ENCODE measurements around the gene GLIS1.

GLIS1 gene

DNA sequence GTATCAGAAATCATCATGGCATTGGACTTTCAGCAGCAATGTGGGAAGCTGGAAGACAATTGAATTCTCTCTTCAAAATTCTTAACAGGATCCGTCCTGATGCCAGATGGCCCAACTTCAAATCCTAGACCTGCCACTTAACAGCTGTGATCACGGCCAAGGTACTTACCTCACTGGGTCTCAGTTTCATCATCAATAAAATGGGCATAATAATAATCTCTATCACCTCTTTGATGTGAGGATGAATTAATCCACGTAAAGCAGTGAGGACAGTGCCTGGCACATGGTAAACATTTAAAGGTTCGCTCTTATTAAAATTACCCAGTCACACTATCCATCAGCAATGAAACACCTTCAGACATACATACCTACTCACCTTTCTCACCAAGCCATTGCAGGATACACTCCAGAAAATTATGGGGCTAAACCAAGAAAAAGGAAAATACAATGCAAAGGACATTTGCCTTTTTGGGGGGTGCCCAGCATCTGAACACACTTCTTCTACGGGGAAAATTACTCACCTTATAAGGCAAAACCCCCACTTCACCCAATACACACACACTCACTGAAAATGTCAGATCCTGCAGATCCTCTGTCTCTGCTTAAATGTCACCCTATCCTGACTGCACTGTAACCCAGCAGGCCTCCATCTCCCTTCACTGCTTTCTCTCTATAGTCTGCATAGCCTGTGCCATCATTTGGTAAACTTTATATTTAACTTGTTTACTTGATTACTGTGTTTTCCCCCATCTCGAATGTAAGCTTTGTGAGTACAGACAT is 21.7 kb downstream of the GLIS1 start:
- no peak for DNase-seq

DNA sequence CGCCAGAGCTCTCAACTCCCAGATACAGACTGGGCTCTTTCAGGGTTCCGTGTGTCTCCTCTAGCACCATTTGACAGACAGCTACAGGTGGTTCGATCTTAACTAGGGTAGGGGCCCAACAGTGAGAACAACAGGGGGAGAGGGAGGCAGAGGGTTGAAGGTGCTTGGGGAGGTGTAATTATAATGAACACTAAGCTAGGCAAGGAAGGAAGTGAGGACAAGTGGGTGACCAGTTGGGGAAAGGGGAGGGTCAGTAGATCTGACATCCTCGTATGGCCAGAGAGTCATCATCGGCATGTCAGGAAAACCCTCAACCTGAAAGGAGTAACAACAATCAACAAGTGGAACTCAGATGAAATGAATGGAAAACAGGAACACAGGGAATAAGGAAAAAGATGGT is 22.8 kb downstream of the GLIS1 start:
- no peak for DNase-seq

GRCh38 chr1:53715478-53715877 is 23.5 kb downstream of the GLIS1 start:
- DNase-seq = no peak

DNA sequence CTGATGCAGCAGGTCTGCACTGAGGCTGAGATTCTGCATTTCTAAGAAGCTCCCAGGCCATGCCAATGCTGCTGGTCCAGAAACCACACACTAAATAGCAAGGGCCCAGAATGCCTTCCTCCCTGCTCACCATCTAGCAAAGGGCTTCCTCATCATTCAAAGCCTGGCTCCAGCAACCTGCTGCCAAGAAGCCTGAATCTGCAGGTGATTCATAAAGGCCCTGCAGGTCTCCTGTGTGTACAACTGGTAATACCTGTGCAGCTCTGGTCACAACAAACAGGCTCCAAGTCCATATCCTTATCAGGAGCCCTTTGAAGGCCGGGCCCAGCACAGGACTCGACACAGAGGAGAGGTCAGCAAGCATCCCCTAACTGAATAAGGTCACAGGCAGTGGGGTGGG is 26.7 kb downstream of the GLIS1 start:
- no peak for DNase-seq

DNA sequence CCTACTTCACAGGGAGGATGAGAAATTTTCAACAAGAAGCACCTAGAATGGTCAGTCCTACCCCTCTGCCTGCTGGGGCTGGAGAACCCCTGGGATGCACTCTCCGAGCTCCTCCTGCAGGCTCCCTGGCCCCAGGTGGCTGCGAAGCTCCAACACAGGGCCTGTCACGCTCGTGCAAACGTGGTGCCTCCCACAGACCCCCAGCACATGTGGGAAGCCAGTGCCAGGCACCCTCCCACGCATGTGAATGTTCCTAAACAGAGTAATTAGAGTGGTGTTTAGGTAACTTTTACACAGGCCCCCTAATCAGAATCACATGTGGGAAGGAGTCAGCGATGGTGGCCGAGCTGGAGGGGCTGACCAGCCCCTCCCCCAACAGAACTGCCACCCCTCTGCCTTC is 28.4 kb downstream of the GLIS1 start:
- DNase-seq = no peak

DNA sequence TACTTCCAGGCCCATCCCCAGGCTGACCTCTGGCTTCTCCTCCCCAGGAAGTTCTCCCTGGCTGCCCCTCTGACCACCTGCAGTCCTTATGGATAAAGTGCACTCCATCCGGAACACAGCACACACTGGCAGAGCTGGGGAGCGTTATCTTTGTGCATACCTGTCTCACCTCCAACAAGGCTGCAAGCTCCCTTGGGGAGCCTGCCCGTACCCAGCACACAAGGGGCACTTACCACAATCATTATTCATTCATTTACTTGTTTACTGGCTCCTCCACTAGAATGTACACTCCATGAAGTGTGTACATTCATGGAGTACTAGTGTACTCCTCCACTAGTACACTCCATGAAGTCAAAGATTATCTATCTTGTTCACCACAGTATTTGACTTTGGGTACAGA is 30.3 kb downstream of the GLIS1 start:
- DNase-seq = no peak

DNA sequence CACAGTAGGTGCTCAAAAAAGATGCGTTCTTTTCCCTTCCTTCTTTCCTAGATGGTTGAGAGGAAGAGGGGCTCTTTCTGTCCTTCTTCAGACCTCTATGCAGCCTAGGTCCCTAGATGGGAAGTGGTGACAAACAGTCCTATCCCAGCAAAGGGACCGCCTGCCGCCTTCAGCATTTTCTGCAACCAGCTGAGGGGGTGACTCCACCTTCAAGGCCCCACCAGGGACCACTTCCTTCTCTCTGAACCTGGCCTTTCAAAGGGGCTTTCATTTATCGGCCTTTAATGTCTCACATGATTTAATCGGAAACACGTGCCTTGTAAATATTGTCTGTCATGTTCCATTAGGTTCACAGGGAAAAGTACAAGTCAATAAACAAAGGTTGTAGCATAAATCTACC is 32.6 kb downstream of the GLIS1 start:
- no peak for DNase-seq

DNA sequence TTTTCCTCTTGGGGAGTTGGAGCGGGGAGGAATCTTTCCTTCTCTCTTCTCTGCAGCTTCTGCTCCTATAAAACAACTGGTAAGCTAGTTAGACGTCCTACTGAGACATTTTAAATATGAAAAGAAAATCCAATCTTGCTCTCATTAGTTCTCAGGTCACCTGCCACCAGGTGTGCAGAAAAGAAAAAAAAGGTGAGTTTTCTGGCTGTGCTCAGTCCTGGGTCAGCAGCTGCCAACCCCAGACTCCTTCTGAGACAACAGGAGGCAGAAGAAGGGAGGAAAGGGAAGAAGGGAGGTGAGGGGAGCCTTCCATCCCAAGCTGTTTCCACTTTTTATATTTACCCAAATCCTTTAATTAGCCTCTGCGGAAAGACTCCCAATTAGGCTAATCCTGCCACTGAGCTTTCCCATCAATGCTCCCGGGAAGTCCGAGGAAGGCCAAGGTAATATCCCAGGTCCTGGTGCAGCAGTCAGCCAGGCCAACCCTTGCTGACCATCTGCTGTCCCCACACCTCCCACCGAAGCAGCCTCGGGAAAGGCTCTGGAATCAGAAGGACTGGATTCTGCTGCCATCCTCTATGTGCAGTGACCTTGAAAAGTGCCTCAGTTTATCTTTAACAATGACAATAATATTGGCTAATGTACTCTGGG is 33.4 kb downstream of the GLIS1 start:
- peak in 1 of 2 experiments; percentile 25 for DNase-seq

DNA sequence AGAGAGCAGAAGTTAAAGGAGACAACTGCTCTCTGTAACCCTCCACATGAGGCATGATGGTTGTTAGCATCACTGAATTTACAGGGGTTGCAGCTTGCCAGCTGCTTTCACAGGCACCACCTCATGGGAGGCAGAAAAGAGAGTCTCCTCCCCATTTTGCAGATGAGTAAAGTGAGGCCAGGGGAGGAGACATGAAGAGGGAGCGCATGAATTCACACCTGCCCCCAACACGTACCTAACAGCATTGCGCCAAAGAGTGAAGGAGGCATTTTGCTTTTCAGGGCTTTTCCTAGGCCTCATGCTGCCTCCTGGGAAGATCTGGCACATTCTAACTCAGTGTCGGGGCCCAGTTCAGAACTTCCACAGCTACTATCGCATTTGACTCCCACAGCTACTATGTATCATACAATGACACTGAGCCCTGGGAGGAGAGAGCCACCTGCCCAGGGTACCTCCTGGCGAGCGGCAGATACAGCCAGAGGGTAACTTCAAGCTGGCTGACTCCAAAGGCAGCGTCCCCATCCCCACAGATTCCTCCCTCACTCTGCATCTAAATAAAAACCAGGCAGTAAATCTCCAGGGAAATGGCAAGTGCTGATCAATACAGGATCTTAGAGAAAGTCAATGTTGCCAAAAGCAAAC is 34.0 kb downstream of the GLIS1 start:
- no peak for DNase-seq

- no peak for DNase-seq
These were observed 34.7 kb downstream of the GLIS1 start for GRCh38 chr1:53704304-53704703.

GRCh38 chr1:53703174-53703573 is 35.8 kb downstream of the GLIS1 start:
- DNase-seq = no peak

DNA sequence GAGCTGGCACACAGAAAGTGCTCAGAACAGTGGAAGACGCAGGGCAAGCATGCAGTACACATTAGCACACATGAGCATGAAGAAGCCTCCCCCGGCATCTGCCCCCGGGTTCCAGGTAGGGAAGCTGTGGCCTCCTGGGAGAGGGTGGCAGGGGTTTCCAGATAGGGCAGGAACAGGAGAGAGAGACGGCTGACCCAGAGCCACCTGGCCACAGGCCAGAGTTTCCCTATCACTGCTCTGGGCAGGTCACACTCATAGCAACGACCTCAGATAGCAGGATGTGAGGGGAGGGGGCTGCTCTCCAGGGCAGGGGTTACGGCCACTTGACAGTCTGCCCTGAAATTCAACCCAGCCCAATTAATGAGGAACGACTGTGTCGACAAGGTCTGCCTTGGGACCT is 36.6 kb downstream of the GLIS1 start:
- no peak for DNase-seq

DNA sequence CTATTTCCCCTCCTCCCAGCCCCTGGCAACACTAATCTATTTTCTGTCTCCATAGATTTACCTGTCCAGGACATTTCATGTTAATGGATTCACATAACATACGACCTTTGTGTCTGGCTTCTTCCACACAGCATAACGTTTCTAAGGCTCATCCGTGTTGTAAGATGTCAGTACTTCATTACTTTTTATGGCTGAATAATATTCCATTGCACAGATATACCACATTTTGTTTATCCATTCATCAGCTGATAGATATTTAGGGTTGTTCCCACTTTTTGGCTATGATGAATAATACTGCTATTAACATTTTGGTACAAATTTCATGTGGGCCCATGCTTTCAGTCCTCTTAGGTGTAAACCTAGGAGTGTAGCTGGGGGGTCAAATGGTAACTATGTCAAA is 38.2 kb downstream of the GLIS1 start:
- no peak for DNase-seq

GRCh38 chr1:53699981-53700380 is 39.0 kb downstream of the GLIS1 start:
- DNase-seq = no peak

- DNase-seq = peak; percentile 20 to 51
These were observed 40.5 kb downstream of the GLIS1 start for GRCh38 chr1:53698384-53698980.

GRCh38 chr1:53697721-53698383 is 41.1 kb downstream of the GLIS1 start:
- DNase-seq = peak in 1 of 2 experiments; percentile 42

DNA sequence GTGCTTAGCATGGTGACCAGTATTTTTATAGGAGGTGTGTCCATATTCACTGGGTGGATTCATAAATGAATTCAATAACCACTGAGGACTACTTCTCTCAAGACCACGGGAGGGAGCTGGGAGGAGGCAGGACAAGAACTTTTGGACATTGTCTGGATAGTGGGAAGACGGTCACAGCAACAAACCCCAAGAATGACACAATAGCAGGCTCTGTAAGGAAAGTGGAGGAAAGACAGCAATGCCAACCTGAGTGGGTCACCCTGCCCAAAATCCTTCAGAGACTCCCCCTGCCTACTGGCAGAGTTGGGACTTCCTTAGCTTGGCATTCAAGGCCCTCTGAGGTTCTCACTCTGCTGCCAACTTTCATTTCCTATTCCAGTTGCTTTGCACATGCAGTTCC is 42.0 kb downstream of the GLIS1 start:
- no peak for DNase-seq

DNA sequence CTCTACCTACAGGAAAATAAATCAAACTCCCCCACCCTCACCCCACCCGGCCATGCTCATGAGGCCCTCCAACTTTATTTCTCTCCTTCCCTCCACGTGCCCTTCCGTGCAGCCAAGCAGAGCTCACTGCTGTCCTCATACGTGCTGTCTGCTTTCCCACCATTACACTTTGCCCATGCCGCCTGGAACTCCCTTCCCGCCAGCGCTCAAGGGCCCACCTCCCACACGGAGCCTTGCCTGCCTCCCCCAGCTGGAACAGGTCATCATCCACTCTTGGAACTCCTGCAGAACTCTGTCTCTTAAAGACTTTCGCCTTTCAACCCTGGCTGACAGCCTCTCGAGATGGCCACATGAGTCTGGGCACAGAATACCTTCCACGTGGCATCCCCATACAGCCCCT is 42.4 kb downstream of the GLIS1 start:
- no peak for DNase-seq

DNA sequence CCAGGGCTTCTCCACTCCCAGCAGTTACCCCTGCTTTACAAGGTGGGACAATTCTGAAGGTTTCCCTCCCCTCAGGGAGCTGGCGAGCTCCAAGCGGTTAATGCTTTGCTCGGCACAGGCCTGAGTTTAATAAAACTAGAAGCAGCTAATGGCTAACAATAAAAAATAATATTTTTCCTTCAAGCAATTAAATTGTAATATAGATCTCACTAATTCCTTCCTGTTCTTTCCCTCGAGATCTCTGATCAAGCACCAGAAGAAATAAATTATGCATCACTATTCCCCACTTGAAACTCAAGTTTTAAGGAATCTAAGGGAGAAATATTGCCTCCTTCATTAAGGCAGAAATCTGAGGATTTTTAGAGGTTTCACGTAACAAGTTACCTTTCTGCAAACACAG is 42.9 kb downstream of the GLIS1 start:
- DNase-seq = no peak

DNA sequence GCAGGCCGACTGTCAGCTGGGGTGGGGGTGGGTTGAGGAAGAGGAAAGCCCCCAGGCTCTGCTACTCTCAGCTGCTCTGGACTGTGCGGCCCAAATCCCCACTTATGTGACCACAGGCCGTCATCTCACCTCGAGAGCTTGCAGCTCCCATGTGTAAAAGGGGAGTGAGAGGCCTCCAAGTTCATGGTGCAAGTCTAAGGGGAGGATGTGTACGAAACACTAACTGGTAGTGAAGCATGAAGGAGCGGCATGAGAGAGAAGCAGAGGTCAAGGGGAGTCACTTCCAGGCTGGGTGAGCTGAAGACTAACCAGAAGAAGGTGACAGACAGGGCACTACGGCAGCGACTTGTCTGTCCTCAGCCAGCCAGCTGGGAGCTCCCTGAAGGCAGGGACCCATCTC is 43.8 kb downstream of the GLIS1 start:
- DNase-seq = no peak

GRCh38 chr1:53694718-53695091 is 44.3 kb downstream of the GLIS1 start:
- DNase-seq = no peak

GRCh38 chr1:53693773-53694717 is 44.9 kb downstream of the GLIS1 start:
- DNase-seq = no peak

All from cerebellar nuclear complex (tissue), 1 donor.